Psoas muscle (tissue), 8 donors: Measurements from ENCODE around the gene SRSF7. TPM values are rescaled to one million over a fixed set of nuclear protein-coding genes. Genes with fewer than 3 reads are reported as not detected.

Experiments
- ATAC-seq, 4 donors: fragments of 200-7000 bp; cut with Tn5 transposase; one replicate each; pipeline ENCODE4 v1.9.1; 2020; ENCODE audit warnings: moderate library complexity in 3 of 4, mild to moderate bottlenecking in 2 of 4
- DNase-seq, 2 donors: peaks; one replicate each; pipeline ENCODE4 v3.0.0-alpha.2; 2020
- H3K27ac ChIP-seq: fragments of 200-600 bp; one replicate; pipeline ENCODE4 v1.8.0; 2022
- H3K27me3 ChIP-seq, 3 donors: fragments of 200-600 bp in 1 of 3; one replicate each; pipeline versions ENCODE4 v1.6.1 to v1.8.0; 2013 to 2022; ENCODE audit warnings: low read length in 2 of 3, mild to moderate bottlenecking in 2 of 3, moderate library complexity in 1 of 3; ENCODE audit not compliant: insufficient read depth in 3 of 3
- H3K36me3 ChIP-seq, 2 donors: fragments of 200-600 bp in 1 of 2; one replicate each; pipeline versions ENCODE4 v1.6.1 to v1.8.0; 2013 to 2022; ENCODE audit warnings: low read depth in 1 of 2, mild to moderate bottlenecking in 1 of 2, moderate library complexity in 1 of 2; ENCODE audit not compliant: insufficient read depth in 1 of 2
- H3K4me1 ChIP-seq: fragments of 200-600 bp; one replicate; pipeline ENCODE4 v1.8.0; 2022
- H3K4me3 ChIP-seq: fragments of 200-600 bp; one replicate; pipeline ENCODE4 v1.8.0; 2022; ENCODE audit warnings: mild to moderate bottlenecking
- H3K9me3 ChIP-seq: fragments of 200-600 bp; one replicate; pipeline ENCODE4 v1.8.0; 2022
- WGBS, 3 donors: extraction: QIAGEN DNeasy Blood & Tissue Kit; methylation state at CpG; one replicate each; pipeline versions ENCODE4 v1.1.6 to v1.1.7; 2013; 5-methylcytosine and 5-hydroxymethylcytosine counted together
- intact Hi-C, 2 donors: fragments of 100-400 bp; cut with DNase I; formaldehyde crosslinking; loops; one replicate each; pipeline versions ENCODE4 v1.11.0 to v1.14.2; 2022
- polyA plus RNA-seq, 3 donors: library from polyadenylated mRNA; stranded (reverse); fragments of 200-250 nt; gene quantifications; one replicate each; pipeline ENCODE4 v1.2.3, GENCODE V29; 2013
- total RNA-seq, 4 donors: library from RNA; stranded (reverse); fragmentation: NEBNext Ultra II Directional in 2 of 4; extraction: Animal tissue kit (Norgen Biotek cat#: 25700) in 2 of 4; gene quantifications; one replicate each; pipeline versions ENCODE4 v1.2.1 to v1.2.4, GENCODE V29; 2021 to 2023
- TF ChIP-seq, protein P1 (sequence below): fragments of 200-600 bp; IDR thresholded peaks from one replicate; pipeline ENCODE4 v1.8.0; 2022; ENCODE audit warnings: antibody characterized with exemption
- donor health status: healthy with polysubstance abuse.
- donor health status: DM: no; HTN: no; CAD: no; lungs with moderate emphysema.
- donor health status: Bipolar disorder and iron deficiency.
- donor health status: healthy.
- donor health status: DM: yes; HTN: yes; CAD: no.
- donor health status: DM: no; HTN: no; CAD: no.
- donor health status: DM: no; HTN: no; CAD: no.
- donor health status: DM: yes; HTN: yes; CAD: no.

Gene SRSF7
- total and polyA plus RNA-seq, 7 donors, result 26.0 to 111 (median 45.8) TPM

DNA sequence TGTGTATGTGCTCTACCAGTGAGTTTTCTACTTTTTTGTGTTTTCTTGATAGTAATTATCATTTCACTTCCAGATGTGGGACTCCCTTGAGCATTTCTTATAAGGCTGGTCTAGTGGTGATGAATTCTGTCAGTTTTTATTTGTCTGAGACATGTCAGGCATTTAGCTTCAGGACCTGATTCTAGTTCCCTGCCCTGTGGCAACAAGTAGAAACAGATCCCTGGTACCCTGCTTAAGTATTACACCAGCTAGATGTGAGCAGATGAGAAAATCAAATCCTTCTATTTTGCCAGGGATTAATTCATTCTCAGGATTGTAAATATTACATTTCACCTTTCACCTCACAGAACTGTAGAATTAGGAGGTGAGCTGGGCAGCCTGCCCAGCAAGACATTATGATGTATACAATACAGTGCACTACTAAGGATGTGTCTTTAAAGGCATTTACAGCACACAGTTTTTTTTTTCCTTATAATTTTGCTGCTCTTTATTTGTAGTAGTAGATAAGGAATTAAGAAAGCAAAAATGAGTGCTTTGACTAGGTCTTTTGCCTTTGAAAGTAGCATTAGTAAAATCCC, 50.2 kb downstream of the SRSF7 start:
- Histone ChIP-seq H3K27me3 (no peaks in the 10 kb centered on the region), H3K9me3 (no peaks in the 10 kb centered on the region), H3K4me3 (no peak overlapping the region), H3K36me3 (no peaks in the 10 kb centered on the region), H3K27ac (no peak overlapping the region), H3K4me1 (no peaks in the 10 kb centered on the region)
- DNase-seq (no peak), ATAC-seq (no peak)
- TF ChIP-seq, protein P1, sequence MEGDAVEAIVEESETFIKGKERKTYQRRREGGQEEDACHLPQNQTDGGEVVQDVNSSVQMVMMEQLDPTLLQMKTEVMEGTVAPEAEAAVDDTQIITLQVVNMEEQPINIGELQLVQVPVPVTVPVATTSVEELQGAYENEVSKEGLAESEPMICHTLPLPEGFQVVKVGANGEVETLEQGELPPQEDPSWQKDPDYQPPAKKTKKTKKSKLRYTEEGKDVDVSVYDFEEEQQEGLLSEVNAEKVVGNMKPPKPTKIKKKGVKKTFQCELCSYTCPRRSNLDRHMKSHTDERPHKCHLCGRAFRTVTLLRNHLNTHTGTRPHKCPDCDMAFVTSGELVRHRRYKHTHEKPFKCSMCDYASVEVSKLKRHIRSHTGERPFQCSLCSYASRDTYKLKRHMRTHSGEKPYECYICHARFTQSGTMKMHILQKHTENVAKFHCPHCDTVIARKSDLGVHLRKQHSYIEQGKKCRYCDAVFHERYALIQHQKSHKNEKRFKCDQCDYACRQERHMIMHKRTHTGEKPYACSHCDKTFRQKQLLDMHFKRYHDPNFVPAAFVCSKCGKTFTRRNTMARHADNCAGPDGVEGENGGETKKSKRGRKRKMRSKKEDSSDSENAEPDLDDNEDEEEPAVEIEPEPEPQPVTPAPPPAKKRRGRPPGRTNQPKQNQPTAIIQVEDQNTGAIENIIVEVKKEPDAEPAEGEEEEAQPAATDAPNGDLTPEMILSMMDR, result no peak
- intact Hi-C loops, result no loop called here

DNA sequence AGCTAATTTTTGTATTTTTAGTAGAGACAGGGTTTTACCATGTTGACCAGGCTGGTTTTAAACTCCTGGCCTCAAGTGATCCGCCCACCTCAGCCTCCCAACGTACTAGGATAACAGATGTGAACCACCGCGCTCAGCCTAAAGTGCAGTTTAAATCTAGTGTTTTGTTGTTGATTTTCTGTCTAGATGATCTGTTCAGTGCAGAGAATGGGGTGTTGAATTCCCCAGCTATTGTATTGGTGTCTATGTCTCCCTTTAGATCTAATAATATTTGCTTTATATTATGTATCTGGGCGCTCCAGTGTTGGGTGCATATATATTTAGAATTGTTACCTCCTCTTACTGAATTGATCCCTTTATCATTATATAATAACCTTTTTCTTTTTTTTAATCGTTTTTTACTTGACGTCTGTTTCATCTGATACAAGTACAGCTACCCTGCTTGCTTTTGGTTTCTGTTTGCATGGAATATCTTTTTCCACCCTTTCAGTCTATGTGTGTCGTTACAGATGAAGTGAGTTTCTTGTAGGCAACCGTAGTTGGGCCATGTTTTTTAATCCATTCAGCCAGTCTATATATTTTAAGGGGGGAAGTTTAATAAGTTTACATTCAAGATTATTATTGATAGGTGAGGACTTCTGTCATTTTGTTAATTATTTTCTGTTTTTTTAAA, 50.9 kb downstream of the SRSF7 start:
- no peaks in the 10 kb centered on the region for H3K27me3 ChIP-seq
- 95 to 96% (median 95%) methylated on average over 9 of the region's 9 CpGs for WGBS, 3 donors
- no peaks in the 10 kb centered on the region for H3K9me3 ChIP-seq
- no peak overlapping the region for H3K4me3 ChIP-seq
- H3K36me3 ChIP-seq, result no peaks in the 10 kb centered on the region
- intact Hi-C loops, result no loop called here
- TF ChIP-seq, protein P1, result no peak
- DNase-seq (no peak), ATAC-seq (no peak)
- no peak overlapping the region for H3K27ac ChIP-seq
- H3K4me1 ChIP-seq, result no peaks in the 10 kb centered on the region

GRCh38 chr2:38698467-38699003, 52.6 kb downstream of the SRSF7 start:
- no peak overlapping the region for H3K27ac ChIP-seq
- ATAC-seq, result no peak
- no peaks in the 10 kb centered on the region for H3K9me3 ChIP-seq
- no peak for DNase-seq
- H3K36me3 ChIP-seq, result peaks cover 0 to 10% of the 10 kb centered on the region in 2 donors
- H3K4me3 ChIP-seq, result no peak overlapping the region
- intact Hi-C loops, result no loop called here
- WGBS, 3 donors, result 92 to 95% (median 93%) methylated on average over 5 of the region's 5 CpGs
- no peaks in the 10 kb centered on the region for H3K4me1 ChIP-seq
- no peaks in the 10 kb centered on the region for H3K27me3 ChIP-seq
- TF ChIP-seq, protein P1, result no peak

DNA sequence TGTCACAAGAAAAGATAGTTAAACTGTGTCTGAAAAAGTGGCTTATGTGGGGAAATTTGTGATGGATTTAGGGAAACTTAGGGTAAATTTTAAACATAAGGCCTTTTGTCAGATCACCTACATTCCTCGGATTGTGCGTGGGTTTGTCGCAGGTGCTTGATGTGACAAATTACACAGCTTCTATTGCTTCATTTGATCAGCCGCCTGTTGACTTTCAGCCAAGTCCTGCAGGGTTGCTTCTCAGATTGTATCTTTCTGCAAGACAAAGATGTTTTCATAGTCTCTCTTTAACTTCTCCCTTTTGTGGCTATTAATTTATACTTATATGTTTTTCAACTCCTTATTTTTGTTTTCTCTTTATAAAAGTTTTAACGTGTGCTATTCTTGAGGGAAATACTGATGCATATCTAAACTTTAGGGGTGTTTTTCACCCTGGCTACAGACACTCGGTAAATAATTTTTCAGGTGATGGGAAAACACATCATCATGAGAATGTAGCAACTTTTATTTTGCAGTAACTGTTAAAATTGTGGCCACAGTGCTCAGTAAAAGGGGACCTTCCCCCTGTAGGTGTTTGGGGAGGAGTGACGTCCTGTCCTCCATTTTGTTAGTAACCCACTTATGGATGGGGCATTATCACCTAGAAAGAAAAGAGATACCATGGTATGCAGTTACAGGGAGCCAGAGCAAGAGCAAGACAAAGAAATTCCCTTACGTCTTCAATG, 53.9 kb downstream of the SRSF7 start:
- Histone ChIP-seq H3K9me3 (no peaks in the 10 kb centered on the region), H3K27me3 (no peaks in the 10 kb centered on the region), H3K36me3 (peaks cover 0 to 12% of the 10 kb centered on the region in 2 donors), H3K4me1 (no peaks in the 10 kb centered on the region), H3K4me3 (no peak overlapping the region), H3K27ac (no peak overlapping the region)
- intact Hi-C loops, result no loop called here
- WGBS, 3 donors, result 83 to 88% (median 86%) methylated on average over 8 of the region's 8 CpGs
- TF ChIP-seq, protein P1, result no peak
- DNase-seq (no peak), ATAC-seq (no peak)

Other genes starting within 250 kb of the SRSF7 start
- 10 to 100 TPM; 17.8 to 22.4 (median 19.6) TPM for gene HNRNPLL, start 148.4 kb downstream of the SRSF7 start, total RNA-seq
- 10 to 100 TPM in 1 of 3 donors, 1 to 10 TPM in 2; 6.4 to 14.6 (median 6.7) TPM for gene HNRNPLL, start 148.4 kb downstream of the SRSF7 start, polyA plus RNA-seq
- 10 to 100 TPM in 1 of 4 donors, 1 to 10 TPM in 3; 3.6 to 16.1 (median 4.8) TPM for gene GALM, start 85.2 kb downstream of the SRSF7 start, total RNA-seq
- 1 to 10 TPM; 2.0 to 9.4 (median 5.5) TPM for gene GALM, start 85.2 kb downstream of the SRSF7 start, polyA plus RNA-seq
- gene GEMIN6, start 26.8 kb upstream of the SRSF7 start, total RNA-seq, result 10 to 100 TPM in 1 of 4 donors, 1 to 10 TPM in 3; 5.6 to 10.8 (median 9.3) TPM
- 10 to 100 TPM in 1 of 3 donors, 1 to 10 TPM in 2; 7.2 to 12.1 (median 9.5) TPM for gene GEMIN6, start 26.8 kb upstream of the SRSF7 start, polyA plus RNA-seq
- 10 to 100 TPM; 11.6 to 15.3 (median 13.6) TPM for gene DHX57, start 124.6 kb upstream of the SRSF7 start, total RNA-seq
- 1 to 10 TPM; 7.7 to 8.7 (median 8.5) TPM for gene DHX57, start 124.6 kb upstream of the SRSF7 start, polyA plus RNA-seq
- gene MORN2, start 124.6 kb upstream of the SRSF7 start, total RNA-seq, result 10 to 100 TPM in 3 of 4 donors, 1 to 10 TPM in 1; 8.2 to 18.9 (median 14.1) TPM
- 10 to 100 TPM; 21.4 to 35.3 (median 26.3) TPM for gene MORN2, start 124.6 kb upstream of the SRSF7 start, polyA plus RNA-seq
- gene ARHGEF33, start 138.5 kb upstream of the SRSF7 start, total RNA-seq, result under 1 TPM; 0.15 to 0.58 (median 0.15) TPM
- gene ARHGEF33, start 138.5 kb upstream of the SRSF7 start, polyA plus RNA-seq, result under 1 TPM; 0.03 to 0.25 (median 0.13) TPM